Right ventricle myocardium superior (tissue), 1 donor: ENCODE results near the gene KRTAP15-1. TPM values are rescaled to one million over a fixed set of nuclear protein-coding genes. Genes with fewer than 3 reads are reported as not detected.
A peak's percentile ranks its signal among the peaks of the same experiment; 100 is the strongest.

Source experiments
- ATAC-seq: fragments of 200-7000 bp; cut with Tn5 transposase; one replicate; pipeline ENCODE4 v1.9.1; 2020; ENCODE audit warnings: mild to moderate bottlenecking; ENCODE audit not compliant: poor library complexity
- DNase-seq: peaks from one replicate; pipeline ENCODE4 v3.0.0-alpha.2; 2020
- intact Hi-C: fragments of 100-400 bp; cut with DNase I; formaldehyde crosslinking; loops from one replicate; pipeline ENCODE4 v1.11.2; 2022
- long read RNA-seq: library from polyadenylated mRNA; unstranded; transcript quantifications from one replicate; pipeline ENCODE4 v2.0.0, GENCODE V29; 2021
- total RNA-seq: library from RNA; stranded (reverse); fragmentation: NEBNext Ultra II Directional; extraction: Animal tissue kit (Norgen Biotek cat#: 25700); gene quantifications from one replicate; pipeline ENCODE4 v1.2.1, GENCODE V29; 2021
- donor health status: DM: no; HTN: yes; CAD: no; lungs with severe emphysema.

KRTAP15-1 gene, protein sequence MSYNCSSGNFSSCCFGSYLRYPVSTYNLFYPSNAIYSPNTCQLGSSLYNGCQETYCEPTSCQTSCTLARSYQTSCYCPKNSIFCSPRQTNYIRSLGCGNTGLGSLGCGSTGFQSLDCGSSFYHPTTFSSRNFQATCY
- not detected for total RNA-seq
- long read RNA-seq = 0 reads

DNA sequence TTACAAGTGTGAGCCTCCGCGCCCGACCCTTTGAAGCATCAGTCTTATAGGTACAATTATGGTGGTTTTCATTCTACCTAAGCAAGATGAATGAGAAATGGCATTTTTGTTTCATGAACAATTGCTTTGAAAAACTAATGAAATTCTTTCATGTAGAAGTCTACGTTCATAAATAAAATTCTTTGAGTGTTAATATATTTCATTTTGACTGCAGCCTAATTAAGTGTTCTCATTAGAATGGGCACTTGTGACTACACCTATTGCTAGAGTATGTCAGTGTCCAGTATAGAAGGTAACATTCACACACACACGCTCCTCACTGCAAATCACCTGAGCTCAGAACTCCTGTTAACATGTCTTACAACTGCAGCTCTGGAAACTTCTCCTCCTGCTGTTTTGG, at the start of gene KRTAP15-1:
Gene KRTAP15-1 (plus strand): TSS at position 301 of the 400 bp plus-strand sequence. CDS start 53 bp downstream, at position 354.
- intact Hi-C loops = loop anchor here (10.0 kb wide), 1 partner anchor 295 kb away; no protein-coding TSS in a partner anchor
- DNase-seq = no peak

DNA sequence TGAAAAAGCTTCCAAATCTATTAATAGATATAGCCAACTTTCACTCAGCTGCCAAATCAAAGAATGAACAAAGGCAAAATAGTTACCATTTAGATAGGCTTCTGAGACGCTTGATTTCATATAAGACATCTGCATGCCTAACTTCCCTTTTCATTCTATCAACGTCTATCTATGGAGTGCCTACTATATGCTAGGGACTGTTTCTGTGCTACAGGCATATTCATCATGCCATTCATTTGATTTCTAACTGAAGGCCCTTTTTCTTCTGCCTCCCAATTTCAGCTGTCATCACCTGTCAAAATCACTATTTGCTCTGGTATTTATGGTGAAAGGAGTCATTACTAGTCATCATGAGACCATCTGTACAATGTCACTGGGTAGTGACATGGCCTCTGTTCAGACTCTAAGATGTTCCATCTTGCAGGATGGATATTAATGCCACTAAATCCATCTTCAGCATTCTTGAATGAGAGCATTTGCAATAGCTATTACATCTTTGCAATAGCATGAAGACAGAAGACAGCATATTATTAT, 48.5 kb upstream of the KRTAP15-1 start:
- DNase-seq (no peak), ATAC-seq (peak; percentile 38)
- intact Hi-C loops = no loop called here

More for the DNA sequence above, at the start of gene KRTAP15-1:
- ATAC-seq = no peak

DNA sequence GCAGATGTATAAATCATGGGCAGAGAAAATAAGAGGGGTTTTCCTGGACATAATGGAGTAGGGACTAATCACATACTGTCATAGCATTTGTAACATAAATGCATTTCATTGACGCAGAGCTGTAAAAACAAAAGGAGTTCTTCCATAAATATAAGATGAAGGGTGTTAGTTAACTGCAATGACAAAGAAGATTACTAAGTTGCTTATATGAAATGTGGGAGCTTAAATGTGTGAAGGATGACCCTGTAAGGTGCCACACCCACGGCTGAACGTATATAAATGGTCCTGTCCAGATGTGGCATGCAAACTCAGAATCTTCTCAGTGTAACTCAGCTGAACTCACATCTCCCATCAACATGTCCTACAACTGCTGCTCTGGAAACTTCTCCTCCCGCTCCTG, 44.3 kb upstream of the KRTAP15-1 start, which contains the start of gene KRTAP13-1:
Gene KRTAP13-1 (plus strand): TSS at position 301 of the 400 bp plus-strand sequence. CDS start 56 bp downstream, at position 357.
- intact Hi-C loops = no loop called here
- no peak for ATAC-seq

DNA sequence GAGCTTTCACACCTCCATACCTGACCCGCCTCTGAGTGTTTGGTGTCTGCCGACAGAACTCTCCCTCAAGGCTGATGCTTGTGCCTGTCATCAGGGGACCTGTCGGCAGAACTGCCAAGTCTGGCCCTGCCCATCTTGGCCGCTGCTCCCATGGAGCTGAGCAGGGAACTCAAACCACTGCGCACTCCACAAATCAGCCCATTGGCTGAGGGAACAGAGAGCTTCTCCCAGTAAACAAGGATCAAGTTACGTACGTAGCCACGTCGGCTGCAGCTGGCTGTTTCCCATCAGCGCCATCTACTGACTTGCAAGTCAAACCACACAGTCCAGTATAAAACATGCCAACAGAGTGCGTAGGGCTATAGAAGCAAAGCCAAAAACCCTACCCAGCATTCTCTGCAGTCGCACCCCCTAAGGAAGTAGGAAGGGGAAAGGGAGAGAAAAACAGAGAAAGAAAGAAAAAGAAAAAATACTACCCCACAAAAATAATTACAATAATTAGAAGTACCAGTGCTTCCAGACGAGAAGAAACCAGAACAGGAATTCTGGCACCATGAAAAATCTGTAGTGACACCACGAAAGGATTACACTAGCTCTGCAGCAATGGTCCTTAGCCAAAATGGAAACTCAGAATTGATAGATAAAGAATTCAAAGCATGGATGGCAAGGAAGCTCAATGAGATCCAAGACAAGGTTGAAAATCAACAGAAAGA, 31.1 kb upstream of the KRTAP15-1 start:
- ATAC-seq = peak; percentile 68
- intact Hi-C loops = no loop called here
- DNase-seq = peak; percentile 54

More for the DNA sequence above, 44.3 kb upstream of the KRTAP15-1 start, which contains the start of gene KRTAP13-1:
- no peak for DNase-seq

DNA sequence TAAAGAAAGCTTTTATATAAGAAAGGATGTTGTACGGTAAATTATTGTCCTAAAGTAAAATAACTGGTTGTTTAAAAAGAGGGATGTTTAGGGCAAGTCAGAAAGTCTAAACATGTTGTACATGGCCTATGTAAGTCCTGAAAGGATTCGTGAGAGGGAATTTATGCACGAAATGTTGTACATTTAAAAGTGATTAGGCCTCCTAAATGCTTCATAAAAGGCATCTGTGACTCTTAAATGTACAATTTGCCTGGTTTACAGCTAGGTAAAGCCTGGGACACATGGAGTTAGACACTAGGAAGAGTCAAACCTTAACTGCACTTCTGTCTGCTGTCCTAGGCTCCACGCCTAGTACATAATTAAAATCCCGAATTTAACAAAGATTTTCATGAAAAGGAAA, 24.1 kb upstream of the KRTAP15-1 start:
- no peak for ATAC-seq
- no peak for DNase-seq
- intact Hi-C loops = no loop called here

DNA sequence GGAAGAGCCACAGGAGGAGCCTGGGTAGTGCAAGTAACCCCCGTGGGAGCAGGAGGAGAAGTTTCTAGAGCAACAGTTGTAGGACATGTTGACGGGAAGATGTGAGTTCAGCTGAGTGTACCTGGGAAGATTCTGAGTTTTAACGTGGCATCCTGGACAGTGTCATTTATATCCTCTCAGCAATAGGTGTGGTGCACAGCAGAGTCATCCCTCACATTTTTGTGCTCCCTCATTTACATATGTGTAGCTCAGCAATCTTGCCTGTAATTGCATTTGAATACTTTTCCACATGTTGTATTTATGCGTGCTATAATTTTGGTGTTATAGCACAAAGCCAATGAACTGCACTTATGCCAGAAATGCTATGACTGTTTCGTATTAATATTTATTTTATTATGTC, 14.2 kb upstream of the KRTAP15-1 start, which contains the start of gene KRTAP13-3:
Gene KRTAP13-3 (minus strand): TSS at position 101 of the 400 bp plus-strand sequence. CDS start 14 bp downstream, at position 87.
- intact Hi-C loops = no loop called here
- DNase-seq (no peak), ATAC-seq (no peak)

DNA sequence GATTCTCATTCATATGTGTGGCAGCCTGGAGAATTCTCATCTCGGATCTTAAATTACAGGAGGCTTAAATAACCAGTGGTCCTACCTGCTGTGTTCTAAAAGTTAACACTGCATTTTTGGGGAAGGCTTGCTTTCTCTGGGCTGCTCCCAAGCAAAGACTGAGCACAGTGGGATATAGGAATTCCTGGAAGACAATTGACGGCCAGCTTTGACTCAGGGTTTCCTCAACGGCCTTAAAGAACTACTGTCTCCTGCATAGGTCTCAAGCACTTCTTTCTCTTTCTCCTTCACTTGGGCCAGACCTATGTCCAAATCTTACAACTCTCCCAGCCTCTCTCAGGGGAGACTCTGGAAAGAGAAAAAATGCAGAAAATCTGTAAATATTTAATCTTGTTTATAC, 13.3 kb upstream of the KRTAP15-1 start:
- intact Hi-C loops = no loop called here
- no peak for ATAC-seq
- DNase-seq = no peak

DNA sequence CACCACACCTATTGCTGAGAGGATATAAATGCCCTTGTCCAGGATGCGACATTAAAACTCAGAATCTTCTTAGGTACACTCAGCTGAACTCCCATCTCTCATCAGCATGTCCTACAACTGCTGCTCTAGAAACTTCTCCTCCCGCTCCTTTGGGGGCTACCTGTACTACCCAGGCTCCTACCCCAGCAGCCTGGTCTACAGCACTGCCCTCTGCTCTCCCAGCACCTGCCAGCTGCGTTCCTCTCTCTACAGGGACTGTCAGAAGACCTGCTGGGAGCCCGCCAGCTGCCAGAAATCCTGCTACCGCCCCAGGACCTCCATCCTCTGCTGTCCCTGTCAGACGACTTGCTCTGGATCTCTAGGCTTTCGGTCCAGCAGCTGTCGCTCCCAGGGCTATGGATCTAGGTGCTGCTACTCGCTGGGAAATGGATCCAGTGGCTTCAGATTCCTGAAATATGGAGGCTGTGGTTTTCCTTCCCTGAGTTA, 9.9 kb upstream of the KRTAP15-1 start, which contains the start of gene KRTAP13-4:
Gene KRTAP13-4 (plus strand): TSS at position 51 of the 486 bp plus-strand sequence. CDS start 56 bp downstream, at position 107.
- DNase-seq (no peak), ATAC-seq (no peak)
- intact Hi-C loops = no loop called here

DNA sequence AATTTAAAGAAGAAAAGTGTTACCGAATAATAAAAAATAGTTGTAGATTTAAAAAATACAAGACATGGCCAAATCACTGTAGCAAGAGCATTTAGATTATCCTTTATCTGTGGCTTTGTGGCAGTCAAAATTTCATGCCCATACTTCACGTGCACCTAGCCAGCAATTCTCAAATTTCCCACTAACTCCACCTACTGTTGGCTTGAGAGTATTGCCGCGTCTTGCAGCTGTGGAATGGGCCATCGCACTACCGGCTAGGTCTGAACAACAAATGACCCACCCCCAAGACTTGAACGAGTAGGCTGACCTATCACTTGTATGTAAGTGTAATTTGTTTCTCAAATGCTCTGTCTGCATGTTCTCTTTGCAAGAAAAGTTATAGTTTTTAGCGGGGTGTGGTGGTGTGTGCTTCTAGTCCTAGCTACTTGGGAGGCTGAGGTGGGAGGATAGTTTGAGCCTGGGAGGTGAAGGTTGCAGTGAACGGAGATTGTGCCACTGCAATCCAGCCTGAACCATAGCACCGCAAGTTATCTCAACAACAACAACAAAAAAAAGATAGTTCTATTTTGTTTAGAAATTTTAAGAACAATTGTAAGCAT, 5.9 kb upstream of the KRTAP15-1 start:
- ATAC-seq (no peak), DNase-seq (no peak)
- intact Hi-C loops = no loop called here

DNA sequence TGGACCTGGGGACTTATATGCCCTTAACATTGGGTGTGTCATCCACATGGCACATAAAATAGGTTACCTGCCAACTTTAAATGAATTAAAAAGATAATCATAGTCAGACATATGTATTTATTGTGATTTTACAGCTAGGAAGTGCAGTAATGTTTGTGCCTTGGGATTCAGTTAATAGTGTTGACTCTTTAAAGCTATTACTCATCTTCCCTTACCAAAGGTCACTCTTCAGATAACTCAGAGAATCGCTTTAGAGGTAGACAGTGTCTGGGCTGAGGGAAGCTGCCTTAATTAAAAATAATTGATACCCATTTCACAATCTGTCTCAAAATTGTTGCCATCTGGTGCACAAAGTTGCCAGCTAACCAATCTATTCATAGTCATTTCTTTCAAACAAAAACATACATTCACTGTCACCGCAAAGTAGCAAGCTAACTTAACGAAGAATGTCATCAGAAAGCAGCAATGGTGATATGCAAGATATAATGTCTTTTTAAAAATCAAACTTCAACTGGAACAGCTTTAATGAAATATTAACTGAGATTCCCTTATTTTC, 3.0 kb upstream of the KRTAP15-1 start:
- no peak for ATAC-seq
- intact Hi-C loops = no loop called here

DNA sequence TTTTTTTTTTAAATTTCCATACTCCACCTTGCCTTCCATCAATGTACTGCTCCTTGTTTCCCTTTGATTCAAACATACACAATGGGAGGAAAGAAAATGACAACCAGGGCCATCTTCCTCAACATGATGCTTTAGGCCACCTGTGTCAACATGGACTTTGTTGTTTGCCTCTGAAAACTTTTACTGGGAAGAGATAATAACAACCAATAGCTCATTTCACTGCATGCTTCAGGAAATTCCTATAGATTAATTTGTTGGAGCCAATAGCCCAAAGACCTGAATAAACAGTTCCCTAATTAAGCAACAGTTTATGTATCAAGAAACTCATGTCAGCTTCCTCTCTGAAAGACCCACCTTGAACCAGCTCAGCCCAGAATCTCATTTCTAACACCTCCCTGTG, 3.2 kb downstream of the KRTAP15-1 start:
- intact Hi-C loops = loop anchor here (10.0 kb wide), 1 partner anchor 292 kb away; no protein-coding TSS in a partner anchor
- ATAC-seq (no peak), DNase-seq (no peak)

More for the DNA sequence above, 3.0 kb upstream of the KRTAP15-1 start:
- DNase-seq = no peak

DNA sequence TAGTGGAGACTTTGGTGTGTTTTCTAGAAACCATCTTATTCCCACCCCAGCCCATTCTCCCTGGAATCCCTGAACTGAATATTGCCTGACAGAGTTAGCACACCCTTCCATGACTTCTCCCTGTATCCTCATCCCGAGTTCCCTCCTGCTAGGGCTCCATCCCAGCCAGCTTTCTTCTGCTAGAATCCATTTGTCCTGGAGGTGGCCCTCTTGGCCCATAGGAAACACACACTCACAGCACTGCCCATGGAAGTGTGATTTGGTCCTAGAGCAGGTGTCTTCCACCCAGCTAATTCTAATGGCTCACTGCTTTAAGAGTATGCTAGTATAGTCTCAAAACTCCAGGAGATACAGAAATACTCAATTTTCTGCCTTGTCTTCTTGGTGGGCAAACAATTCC, 4.1 kb downstream of the KRTAP15-1 start:
- DNase-seq (no peak), ATAC-seq (no peak)
- intact Hi-C loops = loop anchor here (10.0 kb wide), 1 partner anchor 291 kb away; no protein-coding TSS in a partner anchor

DNA sequence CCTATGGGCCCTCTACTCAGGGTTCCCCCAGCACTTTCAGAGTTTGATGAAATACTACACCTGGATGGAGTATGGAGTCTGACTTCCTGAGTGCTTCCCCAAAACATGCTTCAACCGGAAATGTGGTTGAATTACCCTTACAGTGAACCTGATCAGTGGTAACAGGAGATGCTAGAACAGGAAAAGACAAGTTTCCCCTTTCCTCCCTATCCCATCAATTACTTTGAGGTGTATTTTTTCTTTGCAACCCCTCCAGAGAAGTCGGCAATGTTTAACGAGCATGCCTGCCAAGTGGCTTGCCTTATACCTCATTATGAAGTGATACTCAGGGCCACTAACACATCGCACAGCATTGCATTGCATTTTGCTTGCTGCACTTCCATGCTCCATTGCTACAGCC, 7.0 kb downstream of the KRTAP15-1 start:
- no peak for DNase-seq
- no peak for ATAC-seq
- intact Hi-C loops = loop anchor here (10.0 kb wide), 1 partner anchor 288 kb away; no protein-coding TSS in a partner anchor

DNA sequence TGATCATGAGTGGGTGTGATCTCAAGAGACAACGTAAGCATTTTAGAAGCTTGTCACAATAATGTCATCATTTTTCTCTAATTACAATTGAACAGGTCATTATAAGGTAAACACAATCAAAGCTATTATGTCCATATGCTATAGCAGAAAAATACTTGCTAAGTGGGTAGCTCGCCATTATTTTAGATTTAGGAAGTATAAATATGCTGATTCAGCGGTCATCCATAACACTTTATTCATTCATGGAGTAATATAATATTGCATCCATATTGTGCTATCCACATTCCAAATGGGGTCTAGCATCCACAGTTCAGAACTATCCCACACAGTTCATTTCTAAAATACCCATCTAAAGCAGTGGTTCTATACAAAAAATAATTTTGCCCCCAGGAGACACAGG, 8.4 kb downstream of the KRTAP15-1 start:
- DNase-seq (no peak), ATAC-seq (no peak)
- intact Hi-C loops = loop anchor here (10.0 kb wide), 1 partner anchor 286 kb away; no protein-coding TSS in a partner anchor

DNA sequence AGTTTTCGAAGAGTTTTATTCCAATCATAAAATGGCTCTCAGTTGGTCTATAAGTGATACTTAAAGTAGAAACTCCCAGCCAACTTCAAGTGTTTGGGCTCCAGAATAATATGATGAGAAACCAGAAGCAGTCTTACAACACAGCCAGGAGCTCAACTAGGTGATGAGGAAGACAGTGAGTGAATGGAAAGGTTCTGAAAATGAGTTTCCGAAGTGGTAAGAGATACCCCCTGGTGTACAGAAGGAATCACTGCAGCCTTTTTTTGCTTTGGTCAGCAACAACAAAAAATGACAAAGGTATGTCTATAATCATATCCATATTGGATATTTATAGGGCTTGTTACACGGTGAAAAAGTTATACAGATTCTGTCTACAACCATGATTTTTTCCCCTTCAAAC, 23.6 kb downstream of the KRTAP15-1 start:
- intact Hi-C loops = no loop called here
- DNase-seq (no peak), ATAC-seq (no peak)

DNA sequence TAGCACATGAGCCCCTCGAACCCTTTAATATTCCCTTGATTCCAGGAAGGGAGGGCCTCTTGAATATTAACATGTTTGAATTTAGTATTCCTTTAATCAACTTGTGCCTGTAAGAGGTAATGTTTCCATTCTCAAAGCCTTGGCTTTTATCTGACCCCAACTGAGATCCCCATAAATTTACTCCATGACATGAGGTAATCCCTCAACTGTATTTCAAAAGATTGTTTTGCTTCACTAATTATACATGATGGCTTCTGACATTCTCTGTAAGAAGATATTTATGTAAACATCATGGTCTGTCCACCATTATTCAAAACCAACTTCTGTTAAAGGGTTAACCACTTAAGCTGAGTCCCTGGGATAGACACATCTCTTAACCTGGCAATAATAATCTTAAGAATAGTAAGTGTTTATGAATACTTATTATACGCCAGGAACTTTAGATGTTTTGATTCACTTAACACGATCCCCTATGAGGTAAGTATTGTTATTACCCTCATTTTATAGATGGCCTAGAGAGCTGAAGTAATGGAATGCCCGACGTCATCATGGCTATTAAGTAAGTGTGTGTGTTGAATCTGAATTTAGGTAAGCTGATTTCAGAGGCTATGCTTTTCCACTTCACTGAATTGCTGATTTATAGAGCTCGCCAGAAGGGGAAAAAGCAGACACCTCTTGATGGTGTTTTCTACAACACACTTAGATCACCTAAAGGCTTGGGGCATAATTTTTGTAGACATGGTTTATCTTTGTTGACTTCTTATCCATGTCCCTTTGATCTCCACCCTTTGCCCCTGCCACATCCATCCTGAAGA, 29.0 kb downstream of the KRTAP15-1 start:
- intact Hi-C loops = no loop called here
- DNase-seq = no peak
- ATAC-seq = no peak

DNA sequence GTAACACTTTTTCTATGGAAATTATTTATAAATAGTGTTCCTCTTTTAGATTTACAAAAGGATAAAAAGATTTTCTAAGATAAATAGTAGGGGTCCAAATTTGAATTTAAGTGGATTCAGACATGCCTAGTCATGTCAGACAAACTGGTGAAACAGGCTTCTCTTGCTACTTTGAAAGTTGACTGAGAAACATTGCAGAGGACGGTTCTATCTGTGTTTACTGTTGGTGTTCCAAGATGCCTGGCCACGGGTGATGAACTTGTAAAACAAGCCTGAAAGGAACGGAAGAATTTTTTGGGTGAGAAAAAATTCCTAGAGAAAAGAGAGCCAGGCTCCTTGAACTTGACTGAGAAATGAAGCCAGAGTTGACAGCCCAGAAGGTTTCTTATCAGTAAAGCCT, 37.9 kb downstream of the KRTAP15-1 start:
- intact Hi-C loops = no loop called here
- no peak for ATAC-seq
- no peak for DNase-seq

DNA sequence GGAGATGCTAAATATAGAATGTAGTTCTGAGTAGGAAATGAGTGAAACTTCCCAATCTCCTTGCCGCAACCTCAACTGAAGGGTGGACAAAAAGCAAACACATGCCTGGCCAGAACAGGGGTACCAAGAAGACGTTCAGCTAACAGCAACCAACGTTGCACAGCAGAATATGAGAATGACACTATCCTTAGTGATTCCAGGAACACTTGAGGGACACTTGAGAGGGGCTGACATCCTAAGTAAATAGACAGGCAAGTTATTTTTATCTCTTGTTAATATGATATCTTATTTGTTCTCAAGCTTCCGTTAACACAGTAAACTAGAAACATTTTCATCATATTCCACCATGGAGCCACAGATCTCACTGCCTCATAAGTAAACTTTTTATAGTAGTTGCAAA, 39.2 kb downstream of the KRTAP15-1 start:
- peak; percentile 18 for ATAC-seq
- DNase-seq = no peak
- intact Hi-C loops = no loop called here
